GF-D8 (cell line): ENCODE results near the gene ZNF521.

ENCODE experiments used
- DNase-seq: peaks from one replicate; lab custom pipeline; 2025; lab: John Stamatoyannopoulos, UW

ZNF521 gene

DNA sequence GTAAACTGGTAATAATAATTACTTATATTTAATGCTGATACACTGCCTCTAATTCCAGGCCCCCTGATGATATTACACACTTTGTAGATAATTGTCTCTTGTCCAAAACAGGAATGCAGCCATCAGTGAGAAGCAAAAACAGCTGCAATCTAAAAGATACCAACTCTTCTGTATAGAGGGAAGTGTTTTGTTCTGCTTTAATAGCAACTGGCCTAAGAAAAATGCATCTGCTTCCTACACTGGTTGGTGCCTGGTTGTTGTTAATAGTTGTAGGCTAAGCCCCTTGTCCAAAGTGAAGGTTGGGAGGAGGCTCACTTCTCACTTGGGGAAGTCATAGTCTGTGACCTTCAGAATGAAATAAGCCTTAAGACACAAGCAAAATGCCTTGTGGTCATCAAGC, 332.0 kb downstream of the ZNF521 start:
- no peak for DNase-seq

DNA sequence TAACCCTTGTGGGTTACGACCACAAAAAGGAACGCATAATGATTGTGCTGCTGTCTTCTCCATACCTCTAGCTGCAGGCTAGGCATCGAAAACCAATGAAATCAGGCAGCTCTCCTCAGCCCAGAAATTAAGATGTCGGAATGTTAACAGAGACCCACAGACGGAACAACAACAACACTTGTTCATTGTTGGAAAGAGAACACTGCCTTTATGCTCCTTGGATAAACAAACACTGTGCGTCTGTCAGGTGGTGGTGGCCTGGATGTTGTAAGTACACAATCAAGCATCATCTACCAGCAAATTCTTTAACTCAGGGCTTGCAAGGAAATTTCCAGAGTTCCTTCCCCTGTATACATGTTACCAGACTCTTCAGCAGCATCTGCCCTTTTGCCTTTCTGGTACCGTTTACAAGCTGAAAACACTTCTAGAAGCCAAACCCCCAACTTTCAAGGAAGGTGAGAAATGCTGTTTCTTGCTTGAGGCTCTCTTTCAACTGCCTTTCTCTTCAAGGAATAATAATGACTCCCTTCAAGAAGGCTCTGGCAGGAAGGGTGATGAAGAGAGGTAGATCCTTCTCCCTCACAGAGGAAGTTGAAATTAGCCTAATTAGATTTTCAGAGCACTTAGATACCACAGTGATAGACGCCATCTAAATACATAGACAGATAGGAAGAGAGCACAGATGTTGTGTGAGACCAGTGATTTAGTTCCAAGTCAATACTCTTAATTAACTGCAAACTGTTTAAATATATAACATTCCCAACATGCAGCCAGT, 332.7 kb downstream of the ZNF521 start:
- no peak for DNase-seq

DNA sequence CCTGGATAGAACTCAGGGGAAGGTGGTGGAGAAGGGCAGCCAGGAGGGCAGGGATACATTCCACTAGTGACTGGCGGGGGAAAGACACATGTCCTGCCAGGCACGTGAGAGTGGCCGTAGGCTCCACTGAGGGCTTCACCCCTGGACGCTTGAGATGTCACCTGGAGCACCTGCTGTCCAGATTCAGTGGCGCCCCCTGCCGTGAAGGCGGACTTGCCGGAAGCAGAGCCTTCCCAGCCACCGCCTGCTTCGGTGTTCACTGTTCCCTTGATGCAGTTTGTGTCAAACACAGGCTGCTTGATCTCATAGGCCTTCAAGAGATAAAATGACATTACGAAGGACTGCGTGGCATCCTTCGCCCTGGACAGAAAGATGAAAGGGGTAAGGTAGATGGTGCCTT, 335.3 kb downstream of the ZNF521 start:
- no peak for DNase-seq

DNA sequence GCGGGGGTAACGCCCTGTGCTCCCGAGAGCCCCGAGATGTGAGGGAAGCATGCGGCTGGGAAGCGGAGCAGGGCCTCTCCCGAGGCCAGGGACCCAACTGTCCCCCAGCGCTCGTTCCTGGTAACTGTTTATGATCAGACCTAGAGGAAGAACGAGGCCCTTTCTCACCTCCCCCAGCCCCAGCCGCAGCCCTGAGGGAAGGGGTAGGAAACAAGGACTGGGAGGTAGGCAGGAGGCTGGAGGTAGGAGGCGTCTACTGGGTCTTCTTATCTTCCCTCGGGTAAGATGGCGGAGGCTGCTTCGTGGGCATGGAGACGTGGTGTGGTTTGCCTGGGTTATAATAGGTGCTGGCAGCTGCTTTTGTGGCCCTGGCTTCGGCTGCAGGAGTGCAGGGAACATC, 335.8 kb downstream of the ZNF521 start:
- DNase-seq, result no peak
